HG02610 (cell line): Measurements from ENCODE around the gene ME2.
"Not testable (repeated sequence)": the region's sequence is repeated elsewhere in the genome, so short reads cannot be mapped to it uniquely, and the experiment has no call there.

ENCODE experiments used
- ATAC-seq: cut with Tn5 transposase; IDR thresholded peaks from one replicate; pipeline ENCODE4 v1.9.1; 2021; ENCODE audit warnings: mild to moderate bottlenecking, moderate library complexity; ENCODE audit not compliant: unreplicated experiment

Gene ME2

DNA sequence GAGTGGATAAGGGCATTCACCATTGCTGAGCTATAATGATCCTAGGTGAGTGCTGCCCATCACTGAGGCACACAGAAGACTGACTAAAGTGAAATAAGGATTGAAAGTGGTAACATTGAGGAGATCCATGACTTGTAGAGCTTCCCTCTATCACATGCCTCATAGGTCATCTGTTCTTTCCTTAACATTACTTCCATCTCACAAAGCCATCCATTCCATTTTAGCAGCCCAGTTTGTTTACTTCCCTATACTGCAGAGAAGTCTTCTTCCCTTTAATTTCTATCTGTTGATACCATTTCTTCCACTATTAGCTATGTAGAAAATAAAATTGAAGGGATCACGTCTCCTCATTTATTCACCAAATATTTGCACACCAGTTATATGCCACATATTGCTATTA is 32.1 kb downstream of the ME2 start:
- ATAC-seq = no peak

DNA sequence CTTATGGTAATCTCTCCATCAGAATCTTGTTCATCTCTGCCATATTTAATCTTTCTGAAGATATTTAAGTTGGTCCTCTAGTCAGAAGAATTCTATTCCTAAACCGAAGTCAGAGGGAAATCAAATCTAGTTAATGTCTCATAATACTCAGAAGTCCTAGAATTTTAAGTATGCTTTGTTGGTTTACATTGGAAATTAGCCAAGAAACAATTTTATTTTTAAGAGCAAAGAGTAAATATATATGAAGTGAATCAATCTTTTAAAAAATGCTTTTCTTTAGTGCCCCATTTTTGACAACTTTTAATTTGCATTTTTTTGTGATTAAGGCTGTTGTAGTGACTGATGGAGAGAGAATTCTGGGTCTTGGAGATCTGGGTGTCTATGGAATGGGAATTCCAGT is 38.1 kb downstream of the ME2 start:
- ATAC-seq = no peak

DNA sequence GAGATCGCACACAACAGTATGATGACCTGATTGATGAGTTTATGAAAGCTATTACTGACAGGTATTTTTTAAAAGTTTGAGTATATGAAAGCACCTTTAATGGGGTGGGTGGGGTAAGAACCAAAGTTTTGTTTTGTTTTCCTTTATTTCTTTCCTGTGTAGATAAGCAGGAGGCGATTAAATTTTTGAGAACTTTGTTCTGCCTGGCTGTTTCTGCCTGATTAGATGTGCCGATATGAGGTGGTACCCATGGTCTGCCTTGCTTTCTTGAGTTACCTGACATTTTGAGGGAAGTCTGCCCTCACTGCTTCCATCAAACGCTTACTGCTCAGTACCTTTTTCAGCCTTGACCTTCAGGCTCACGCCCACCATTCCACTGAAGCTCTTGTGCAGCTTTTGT is 39.2 kb downstream of the ME2 start:
- no peak for ATAC-seq

DNA sequence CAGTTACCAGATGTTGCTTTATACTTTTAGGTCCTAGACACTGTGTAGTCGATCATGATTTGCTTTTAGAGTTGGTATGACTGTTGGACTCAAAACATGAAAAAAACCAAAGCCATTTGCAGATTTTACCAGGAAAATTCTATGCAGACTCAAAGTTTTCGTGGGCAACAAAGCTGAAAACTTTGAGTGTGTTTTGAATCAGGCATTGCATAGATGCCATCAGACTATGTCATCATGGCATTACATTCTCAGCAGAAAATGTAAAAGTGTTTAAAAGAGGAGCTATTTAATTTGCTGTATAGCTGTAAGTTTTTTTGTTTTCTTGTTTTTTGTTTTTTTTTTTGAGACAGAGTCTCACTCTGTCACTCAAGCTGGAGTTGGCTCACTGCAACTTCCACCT is 45.5 kb downstream of the ME2 start:
- ATAC-seq = no peak

DNA sequence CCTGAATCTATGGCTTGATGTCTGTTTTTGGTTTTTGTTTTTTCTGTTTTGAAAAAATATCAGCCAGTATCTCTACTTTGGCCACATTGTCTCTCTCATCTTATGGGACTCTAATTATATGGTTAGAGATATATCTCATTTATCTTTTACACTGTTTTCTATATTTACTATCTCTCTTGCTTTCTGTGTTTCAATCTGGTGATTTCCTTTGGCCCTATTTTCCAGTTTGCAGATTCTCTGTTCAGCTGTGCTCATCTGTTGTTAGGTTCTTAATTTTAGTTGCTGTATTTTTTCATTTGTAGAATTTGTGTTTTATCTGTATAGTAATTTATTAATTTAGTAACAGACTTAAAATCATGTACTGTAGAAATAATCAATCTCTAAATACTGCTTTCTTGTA is 47.6 kb downstream of the ME2 start:
- no peak for ATAC-seq

DNA sequence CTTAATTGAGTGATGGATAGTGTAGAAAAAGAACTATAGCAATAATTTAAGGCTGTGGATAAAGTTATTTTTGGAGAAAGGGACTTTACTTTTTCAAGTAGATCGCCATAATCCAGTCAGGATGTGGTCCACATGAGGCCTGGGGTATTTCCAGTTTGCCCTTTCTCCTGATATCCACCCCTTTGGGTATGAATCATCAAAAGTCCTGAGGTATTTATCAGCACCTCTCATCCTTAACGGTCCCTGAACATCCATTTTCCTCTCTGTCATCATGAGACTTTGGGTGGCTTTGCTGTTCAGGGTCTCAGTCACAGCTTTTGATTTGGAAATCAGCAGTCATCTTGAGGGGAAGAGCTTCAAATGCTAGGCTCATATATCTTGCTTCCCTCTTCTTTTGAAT is 49.6 kb downstream of the ME2 start:
- no peak for ATAC-seq

DNA sequence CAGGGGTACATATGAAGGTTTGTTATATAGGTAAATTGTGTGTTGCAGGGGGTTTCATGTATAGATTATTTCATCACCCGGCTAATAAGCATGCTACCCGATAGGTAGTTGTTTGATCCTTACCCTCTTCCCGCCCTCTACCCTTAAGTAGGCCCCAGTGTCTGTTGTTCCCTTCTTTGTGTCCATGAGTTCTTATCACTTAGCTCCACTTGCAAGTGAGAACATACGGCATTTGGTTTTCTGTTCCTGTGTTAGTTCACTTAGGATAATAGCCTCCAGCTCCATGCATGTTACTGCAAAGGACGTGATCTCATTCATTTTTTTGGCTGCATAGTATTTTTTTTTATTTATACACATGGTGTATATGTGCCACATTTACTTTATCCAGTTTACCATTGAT is 54.8 kb downstream of the ME2 start:
- no peak for ATAC-seq

DNA sequence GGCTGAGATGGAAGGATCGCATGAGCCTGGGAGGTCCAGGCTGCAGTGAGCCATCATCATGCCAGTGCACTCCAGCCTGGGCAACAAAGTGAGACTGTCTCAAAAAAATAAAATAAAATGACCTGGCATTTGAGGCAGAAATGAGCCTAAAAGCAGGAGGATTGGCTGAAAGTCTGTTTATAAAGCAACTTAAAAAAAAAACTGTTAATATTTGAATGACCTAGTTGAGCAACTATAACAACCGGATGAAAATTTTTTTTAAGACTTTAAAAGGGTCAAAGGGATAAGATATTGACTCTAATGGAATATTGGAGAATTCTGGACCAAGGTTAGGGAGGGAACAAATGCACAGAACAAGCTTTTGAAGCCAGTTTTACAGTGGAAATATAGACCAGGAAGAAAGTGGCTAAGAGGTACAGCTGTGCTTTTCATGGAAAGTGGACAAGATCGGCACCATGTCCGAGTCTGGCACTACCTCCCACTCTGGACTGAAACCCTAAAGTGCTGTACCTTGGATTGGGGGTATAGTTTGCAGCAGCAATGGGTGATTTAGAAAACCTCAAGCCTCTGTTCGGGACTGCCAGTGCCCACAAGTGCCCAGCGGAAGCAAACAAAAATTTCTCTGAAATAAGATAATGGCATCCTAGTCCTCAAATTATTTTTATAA is 55.8 kb downstream of the ME2 start:
- ATAC-seq = no peak

DNA sequence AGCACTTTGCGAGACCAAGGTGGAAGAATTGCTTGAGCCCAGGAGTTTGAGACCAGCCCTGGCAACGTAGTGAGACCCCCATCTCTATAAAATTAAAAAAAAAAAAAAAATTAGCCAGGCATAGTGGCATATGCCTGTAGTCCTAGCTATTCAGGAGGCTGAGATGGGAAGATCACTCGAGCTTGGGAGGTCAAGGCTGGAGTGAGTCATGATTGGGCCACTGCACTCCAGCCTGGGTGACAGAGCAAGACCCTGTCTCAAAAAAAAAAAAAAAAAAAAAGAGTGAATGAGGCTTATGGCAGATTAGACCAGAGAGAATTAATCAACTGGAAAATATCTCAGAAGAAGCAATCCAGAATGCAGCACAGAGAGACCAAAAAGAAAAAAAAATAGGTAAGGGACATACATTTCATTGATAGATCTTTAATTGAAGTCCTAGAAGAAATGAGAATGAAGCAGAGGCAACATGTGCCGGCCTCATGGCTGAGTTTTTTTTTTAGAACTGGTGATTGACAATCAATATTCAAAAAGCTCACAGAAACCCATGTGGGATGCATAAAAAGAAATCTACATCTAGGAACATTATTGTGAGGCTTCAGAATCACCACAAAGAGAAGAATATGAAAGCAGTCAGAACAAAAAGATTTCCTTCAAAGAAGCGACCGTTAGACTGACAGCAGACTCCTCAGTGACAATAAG is 56.7 kb downstream of the ME2 start:
- no peak for ATAC-seq

DNA sequence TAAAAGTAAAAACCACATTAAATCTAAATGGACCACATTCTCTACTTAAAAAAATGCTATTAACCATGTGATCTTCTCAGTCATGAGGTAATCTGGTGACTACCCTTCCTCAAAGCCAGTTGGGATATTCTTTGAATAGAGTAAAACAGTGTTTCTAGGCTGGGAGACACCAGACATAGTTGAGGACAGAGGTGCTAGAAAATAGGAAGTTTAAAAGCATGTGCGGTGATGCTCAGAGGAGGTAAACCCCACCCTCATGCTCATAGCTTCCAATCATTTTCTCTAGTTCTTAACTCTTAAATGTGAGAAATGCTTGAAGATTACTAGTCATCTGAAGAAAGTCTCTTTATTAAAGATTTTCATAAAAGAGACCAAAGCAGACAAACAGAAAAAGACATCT is 58.3 kb downstream of the ME2 start:
- no peak for ATAC-seq

DNA sequence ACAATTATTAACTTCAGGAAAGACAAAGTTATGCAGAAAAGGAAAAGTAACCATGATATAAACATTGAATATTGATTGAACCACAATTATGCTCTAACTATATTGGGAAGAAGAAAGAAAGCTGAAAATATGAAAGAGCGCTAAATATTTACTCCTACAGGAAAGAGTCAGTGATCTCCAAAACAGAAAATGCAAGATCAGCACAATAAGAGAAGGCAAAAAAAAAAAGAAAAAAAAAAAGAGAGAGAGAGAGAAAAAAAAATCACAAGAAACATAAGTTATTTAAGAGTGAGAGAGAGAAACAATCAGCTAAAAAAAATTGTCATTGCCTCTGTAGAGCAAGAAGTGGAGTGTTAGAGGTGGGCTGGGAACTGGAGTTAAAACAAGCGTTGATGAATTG is 60.0 kb downstream of the ME2 start:
- ATAC-seq = no peak

DNA sequence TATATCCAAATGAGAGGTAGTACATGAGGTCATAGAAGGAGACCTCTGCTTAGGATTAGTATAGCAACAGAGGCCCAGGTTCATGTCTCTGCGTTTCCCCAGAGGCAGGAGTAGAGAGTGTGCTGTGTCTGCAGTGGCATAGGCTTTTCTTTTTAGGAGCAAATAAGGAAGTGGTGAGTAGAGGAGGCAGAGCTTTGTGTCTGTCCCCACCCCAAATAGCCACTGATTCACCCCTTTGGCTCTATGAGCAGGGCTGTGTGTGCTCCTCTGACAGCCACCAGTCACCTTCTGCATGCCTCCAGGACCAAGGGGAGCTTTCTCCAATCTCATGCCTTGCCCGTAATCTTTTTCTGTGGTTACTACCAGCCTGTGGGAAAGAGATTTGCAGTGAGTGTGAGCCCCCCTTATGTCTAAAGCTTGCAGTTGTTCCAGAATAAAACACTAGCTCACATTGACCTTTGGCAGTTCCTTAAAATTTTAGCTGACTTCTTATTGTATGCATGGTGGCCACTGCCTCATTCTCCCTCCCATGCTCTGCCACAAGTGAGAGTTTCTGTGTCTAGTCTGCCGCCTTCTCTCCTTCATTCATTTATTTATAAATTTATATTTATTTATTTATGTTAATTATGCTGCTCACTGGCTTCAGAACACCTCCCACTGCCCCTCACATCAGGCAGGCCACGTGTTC is 65.5 kb downstream of the ME2 start:
- ATAC-seq = no peak

DNA sequence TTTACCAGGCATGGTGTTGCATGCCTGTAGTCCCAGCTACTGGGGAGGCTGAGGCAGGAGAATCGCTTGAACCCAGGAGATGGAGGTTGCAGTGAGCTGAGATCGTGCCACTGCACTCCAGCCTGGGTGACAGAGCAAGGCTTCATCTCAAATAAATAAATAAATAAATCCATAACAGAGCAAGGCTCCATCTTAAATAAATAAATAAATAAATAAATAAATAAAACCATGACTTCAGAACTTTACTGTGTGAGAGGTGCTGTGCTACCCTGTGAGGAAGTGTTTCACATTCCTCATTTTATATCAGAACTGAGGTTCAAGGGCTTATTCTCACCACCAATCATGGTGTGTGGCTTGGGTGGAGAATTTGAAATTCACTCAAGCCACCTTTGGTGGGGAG is 67.0 kb downstream of the ME2 start:
- not testable (repeated sequence) for ATAC-seq

DNA sequence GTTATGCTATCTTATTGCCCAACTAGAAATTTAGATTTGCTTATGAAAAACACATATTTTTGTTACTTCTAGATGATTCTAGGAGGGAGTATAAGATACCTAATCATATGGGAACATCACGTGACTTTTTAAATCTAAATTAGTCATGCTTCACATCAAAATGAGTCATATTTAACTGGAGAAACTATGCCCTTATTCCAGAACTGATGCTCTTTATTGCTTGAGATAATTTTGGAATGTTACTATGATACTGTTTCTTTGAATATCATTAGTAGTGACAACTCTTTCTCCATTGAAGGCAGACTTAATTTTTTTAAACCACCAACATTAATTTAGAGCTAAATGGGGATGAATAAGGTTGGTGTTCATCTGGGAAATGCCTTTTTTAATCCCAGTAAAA is 69.0 kb downstream of the ME2 start:
- ATAC-seq = no peak

DNA sequence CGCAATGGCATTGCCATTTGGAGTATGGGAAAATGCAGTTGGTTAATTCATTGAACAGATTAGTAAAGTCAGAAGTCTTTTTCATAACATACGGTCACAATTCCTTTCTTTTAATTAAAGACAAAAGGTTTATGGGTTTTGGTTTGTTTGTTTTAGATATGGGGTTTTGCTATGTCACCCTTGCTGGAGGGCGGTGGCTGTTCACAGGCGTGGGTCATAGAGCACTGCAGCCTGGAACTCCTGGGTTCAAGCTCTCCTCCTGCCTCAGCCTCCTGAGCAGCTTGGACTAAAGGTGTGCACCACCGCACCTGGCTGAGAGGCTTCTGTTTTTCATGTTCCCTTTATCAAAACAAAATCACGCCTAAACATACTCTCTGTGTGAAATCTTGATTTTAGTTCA is 70.3 kb downstream of the ME2 start:
- no peak for ATAC-seq

DNA sequence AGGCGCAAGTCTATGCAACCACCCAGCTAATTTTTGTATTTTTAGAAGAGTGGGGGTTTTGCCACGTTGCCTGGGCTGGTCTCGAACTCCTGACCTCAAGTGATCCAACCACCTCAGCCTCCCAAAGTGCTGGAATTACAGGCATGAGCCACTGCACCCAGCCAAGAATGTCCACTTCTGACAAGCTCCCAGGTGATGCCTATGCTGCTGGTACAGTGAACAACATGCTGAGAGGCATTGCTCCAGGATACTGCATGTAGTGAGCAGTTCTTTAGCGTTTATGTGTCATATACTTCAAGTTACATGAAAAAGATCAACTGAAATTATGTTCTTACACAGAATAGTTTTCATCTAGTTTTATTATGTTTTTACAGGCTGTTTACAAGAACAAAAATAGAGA is 71.7 kb downstream of the ME2 start:
- no peak for ATAC-seq

DNA sequence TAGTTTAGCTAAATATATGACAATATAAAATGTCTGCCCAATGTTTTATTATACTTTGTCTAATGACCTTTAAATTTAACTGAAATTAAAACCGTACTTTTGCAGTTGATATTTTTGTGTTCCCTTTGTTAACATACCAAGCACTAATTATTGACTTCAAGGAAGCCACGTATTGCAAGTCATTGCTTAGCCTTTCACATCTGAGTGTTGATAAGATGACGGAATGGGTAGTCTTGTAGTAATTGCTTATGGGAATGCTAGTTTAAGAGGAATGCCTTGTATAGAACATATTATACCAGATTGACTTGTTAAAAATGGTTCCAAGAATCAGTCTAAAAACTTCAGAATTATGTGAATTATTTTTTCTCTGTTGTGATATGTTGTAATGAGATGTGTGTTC is 74.9 kb downstream of the ME2 start:
- ATAC-seq = no peak

DNA sequence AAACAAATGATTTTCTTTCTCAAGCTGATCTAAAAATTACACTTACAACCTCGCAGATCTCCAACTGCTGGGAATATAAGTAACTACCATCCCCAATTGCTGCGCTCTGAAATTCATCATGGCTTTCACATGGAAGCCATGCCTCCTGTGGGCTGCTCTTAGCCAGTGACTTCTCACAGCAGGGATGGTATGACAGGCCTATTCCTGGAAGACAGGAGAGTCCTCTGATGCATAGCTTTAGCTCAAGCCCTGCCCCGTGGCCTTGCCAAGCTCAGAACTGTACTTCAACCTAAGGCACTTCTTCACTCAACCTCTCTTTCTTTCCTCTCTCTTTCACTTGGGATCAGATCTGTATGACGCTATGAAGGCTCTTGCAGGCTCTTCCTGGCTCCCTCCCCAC is 76.3 kb downstream of the ME2 start:
- no peak for ATAC-seq

DNA sequence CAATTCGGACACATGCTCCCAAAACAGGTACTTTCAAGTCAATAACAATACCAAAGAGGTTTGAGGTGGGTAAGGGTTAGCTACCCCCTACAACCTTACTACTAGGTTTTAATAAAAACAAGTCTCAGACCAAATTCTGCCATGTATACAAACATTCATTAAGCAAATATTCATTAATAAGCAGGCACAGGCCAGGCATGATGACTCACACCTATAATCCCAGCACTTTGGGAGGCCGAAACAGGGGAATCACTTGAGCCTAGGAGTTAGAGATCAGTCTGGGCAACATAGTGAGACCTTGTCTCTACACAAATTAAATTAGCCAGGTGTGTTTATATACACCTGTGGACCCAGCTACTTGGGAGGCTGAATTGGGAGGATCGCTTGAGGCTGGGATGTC is 77.2 kb downstream of the ME2 start:
- ATAC-seq = no peak

DNA sequence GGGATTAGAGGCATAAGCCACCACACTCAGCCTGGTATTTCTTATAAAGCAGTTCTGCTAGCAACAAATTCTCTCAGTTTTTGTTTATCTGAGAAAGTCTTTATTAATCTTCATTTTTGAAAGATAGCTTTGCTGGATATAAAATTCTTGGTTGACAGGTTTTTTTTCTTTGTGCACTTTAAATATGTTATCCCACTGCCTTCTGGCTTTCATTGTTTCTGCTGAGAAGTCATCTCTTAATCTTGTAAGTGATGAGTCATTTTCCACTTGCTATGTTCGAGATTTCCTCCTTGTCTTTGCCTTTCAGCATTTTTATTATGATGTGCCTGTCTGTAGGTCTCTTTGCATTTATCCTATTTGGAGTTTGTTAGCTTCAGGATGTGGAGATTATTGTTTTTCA is 83.1 kb downstream of the ME2 start:
- ATAC-seq = no peak

DNA sequence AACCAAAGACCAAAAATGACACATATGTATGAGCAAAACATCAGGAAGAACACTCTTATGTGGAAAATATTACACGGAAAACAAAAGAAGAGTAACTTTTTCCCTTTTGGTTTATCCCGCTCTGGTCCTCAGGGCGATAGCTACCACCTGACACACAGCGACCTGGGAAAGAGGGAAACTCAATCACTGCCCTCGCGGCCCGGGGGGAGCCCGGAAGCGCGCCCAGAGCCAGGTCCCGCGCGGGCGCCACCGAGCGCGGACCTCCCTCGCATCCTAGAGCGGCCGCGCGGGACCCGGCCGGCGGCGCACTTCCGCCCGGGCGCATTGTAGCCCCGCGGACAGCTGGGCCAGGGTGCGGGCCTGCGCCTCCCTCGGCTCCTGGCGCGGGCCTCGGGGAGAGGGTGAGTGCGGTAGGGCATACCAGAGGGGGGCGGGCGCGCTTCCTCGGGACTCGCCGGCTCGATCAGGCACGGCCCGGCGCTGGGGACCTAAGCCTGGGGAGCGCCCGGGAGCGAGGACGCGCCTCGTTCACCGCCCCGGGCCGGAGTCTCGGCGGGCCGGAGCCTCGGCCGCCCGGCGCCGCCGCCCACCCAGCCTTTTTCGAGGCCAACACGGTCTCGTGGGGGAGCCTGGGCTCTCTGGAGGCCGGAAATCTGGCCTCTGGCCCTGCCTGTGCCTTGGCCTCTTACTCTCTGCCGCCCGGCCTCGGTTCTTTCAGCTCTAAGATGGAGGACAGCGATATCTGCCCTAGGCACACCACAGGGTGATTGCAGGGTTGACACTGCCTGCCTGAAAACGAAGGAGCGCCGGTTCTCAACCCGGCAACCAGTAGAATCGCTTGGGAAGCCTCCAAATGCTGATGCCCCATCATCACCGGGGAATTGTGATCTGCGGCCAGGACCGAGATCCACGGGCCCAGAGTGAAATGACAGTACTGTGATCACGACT is 89.1 kb downstream of the ME2 start, which contains the start of gene ELAC1:
Gene ELAC1 (plus strand): TSS at position 327 of the 948 bp plus-strand sequence. CDS start 6,365 bp downstream, outside the sequence.
- ATAC-seq = peak; percentile 96
